GM23338 (cell line): ENCODE data around the gene HOXB6. TPM values are rescaled to one million over a fixed set of nuclear protein-coding genes. Genes with fewer than 3 reads are reported as not detected.

Experiments
- ATAC-seq: fragments of 200-7000 bp; cut with Tn5 transposase; 3 replicates; pipeline ENCODE4 v1.9.1; 2020
- DNase-seq: peaks from one replicate; pipeline ENCODE4 v3.0.0-alpha.2; 2015; ENCODE audit warnings: low spot score
- H2AFZ ChIP-seq: fragments of 200-600 bp; sonication (generic); 2 replicates; pipeline ENCODE4 v1.8.0; 2016; ENCODE audit warnings: antibody characterized with exemption, mild to moderate bottlenecking, moderate library complexity
- H3F3A ChIP-seq: fragments of 200-600 bp; sonication (generic); replicated peaks from 2 replicates; pipeline ENCODE4 v1.8.0; 2017; ENCODE audit warnings: antibody characterized with exemption, mixed run types, low read depth
- H3K27ac ChIP-seq: fragments of 200-600 bp; sonication (generic); 2 replicates; pipeline ENCODE4 v1.6.1; 2016; ENCODE audit warnings: low read depth
- H3K27me3 ChIP-seq: fragments of 200-600 bp; sonication (generic); 2 replicates; pipeline ENCODE4 v1.8.0; 2016; ENCODE audit warnings: mild to moderate bottlenecking, mixed run types, moderate library complexity; ENCODE audit not compliant: insufficient read depth
- H3K36me3 ChIP-seq: fragments of 200-600 bp; sonication (generic); 2 replicates; pipeline ENCODE4 v1.8.0; 2016; ENCODE audit warnings: mild to moderate bottlenecking; ENCODE audit not compliant: insufficient read depth
- H3K4me1 ChIP-seq: fragments of 200-600 bp; sonication (generic); 2 replicates; pipeline ENCODE4 v1.8.0; 2016; ENCODE audit warnings: mild to moderate bottlenecking, moderate library complexity; ENCODE audit not compliant: insufficient read depth
- H3K4me2 ChIP-seq: fragments of 200-600 bp; sonication (generic); 2 replicates; pipeline ENCODE4 v1.7.1; 2017; ENCODE audit warnings: mixed run types
- H3K4me3 ChIP-seq: fragments of 200-600 bp; sonication (generic); 2 replicates; pipeline ENCODE4 v1.6.1; 2016; ENCODE audit warnings: mixed run types
- H3K79me2 ChIP-seq: fragments of 200-600 bp; sonication (generic); replicated peaks from 2 replicates; pipeline ENCODE4 v1.8.0; 2017; ENCODE audit warnings: mild to moderate bottlenecking; ENCODE audit not compliant: insufficient read depth
- H3K9me2 ChIP-seq: fragments of 200-600 bp; sonication (generic); 2 replicates; pipeline ENCODE4 v1.8.0; 2017; ENCODE audit not compliant: insufficient read depth
- H4K20me1 ChIP-seq: fragments of 200-600 bp; sonication (generic); replicated peaks from 2 replicates; pipeline ENCODE4 v1.8.0; 2017; ENCODE audit warnings: mild to moderate bottlenecking; ENCODE audit not compliant: insufficient read depth
- H3K27ac Mint-ChIP-seq: 2 replicates; pipeline ENCODE4 v1.8.0; 2020; ENCODE audit warnings: inconsistent platforms, mild to moderate bottlenecking, moderate library complexity, mixed read lengths
- H3K27me3 Mint-ChIP-seq: 3 replicates; pipeline ENCODE4 v1.8.0; 2022; ENCODE audit warnings: low read depth, mild to moderate bottlenecking, moderate library complexity, mixed read lengths, inconsistent platforms; ENCODE audit not compliant: insufficient read depth, poor library complexity
- H3K36me3 Mint-ChIP-seq: 3 replicates; pipeline ENCODE4 v1.8.0; 2021; ENCODE audit warnings: low read depth, mild to moderate bottlenecking, inconsistent platforms, moderate library complexity, mixed read lengths
- H3K4me1 Mint-ChIP-seq: 3 replicates; pipeline ENCODE4 v1.8.0; 2020; ENCODE audit warnings: mild to moderate bottlenecking, inconsistent platforms, mixed read lengths
- H3K4me3 Mint-ChIP-seq: 3 replicates; pipeline ENCODE4 v1.8.0; 2021; ENCODE audit warnings: moderate library complexity, mild to moderate bottlenecking, inconsistent platforms, mixed read lengths
- H3K9me3 Mint-ChIP-seq: 3 replicates; pipeline ENCODE4 v1.8.0; 2020; ENCODE audit warnings: moderate library complexity, mild to moderate bottlenecking, inconsistent platforms, mixed read lengths
- ETS1 ChIP-seq: IDR thresholded peaks from 2 replicates; pipeline ENCODE4 v1.6.1; 2016; ENCODE audit warnings: antibody characterized with exemption
- EZH2 ChIP-seq: fragments of 200-600 bp; sonication (generic); IDR thresholded peaks from one replicate; pipeline ENCODE4 v1.8.0; 2017; ENCODE audit warnings: antibody characterized with exemption, mild to moderate bottlenecking, low read depth; ENCODE audit not compliant: unreplicated experiment
- EZH2phosphoT487 ChIP-seq: fragments of 200-600 bp; sonication (generic); IDR thresholded peaks from one replicate; pipeline ENCODE4 v1.8.1; 2018; ENCODE audit warnings: antibody characterized with exemption; ENCODE audit not compliant: unreplicated experiment
- REST ChIP-seq: IDR thresholded peaks from one replicate; pipeline ENCODE4 v1.6.1; 2018; ENCODE audit warnings: antibody characterized with exemption; ENCODE audit not compliant: unreplicated experiment
- ZNF114 ChIP-seq: fragments of 250-450 bp; sonication (Bioruptor Pico); IDR thresholded peaks from 2 replicates; pipeline ENCODE4 v1.5.0; 2020; ENCODE audit warnings: mild to moderate bottlenecking, moderate library complexity
- polyA plus RNA-seq: library from polyadenylated mRNA; unstranded; fragments of >200 nt; fragmentation: Nextera tagmentation; extraction: Ambion mirVana; gene quantifications from 2 replicates; pipeline ENCODE4 v1.2.1, GENCODE V29; 2016
- total RNA-seq: library from RNA; depleted of rRNA; stranded (reverse); fragments of >200 nt; shearing (Covaris generic); gene quantifications from 2 replicates; pipeline ENCODE4 v1.2.3, GENCODE V29; 2014

The HOXB6 gene
- total and polyA plus RNA-seq, 2 experiments from 2014 or later: not detected

- DNase-seq: no peak
- no peak overlapping the region for H3K27ac Mint-ChIP-seq
- Histone ChIP-seq H2AFZ (no peak overlapping the region), H3K27ac (no peak overlapping the region), H3K27me3 (peaks cover 100% of the 10 kb centered on the region), H3K79me2 (no peaks in the 10 kb centered on the region), H3K36me3 (no peaks in the 10 kb centered on the region), H3K9me2 (no peaks in the 10 kb centered on the region), H3K4me3 (no peak overlapping the region), H3K4me2 (no peak overlapping the region), H4K20me1 (peaks cover 67% of the 10 kb centered on the region), H3K4me1 (peaks cover 34% of the 10 kb centered on the region), H3F3A (peaks cover 44% of the 10 kb centered on the region)
- no peak for ATAC-seq
- no peak for TF ChIP-seq ZNF114 (CRISPR knock-in tag)
- no peak for TF ChIP-seq EZH2phosphoT487
- no peak for TF ChIP-seq REST
- no peak for TF ChIP-seq ETS1
- TF ChIP-seq EZH2: peak; percentile 88
- H3K4me1 Mint-ChIP-seq: peaks cover 13% of the 10 kb centered on the region
- H3K27me3 Mint-ChIP-seq: peaks cover 99% of the 10 kb centered on the region
- no peaks in the 10 kb centered on the region; the same call in 1 of the 3 replicates for H3K9me3 Mint-ChIP-seq
- no peaks in the 10 kb centered on the region for H3K36me3 Mint-ChIP-seq
- no peak overlapping the region for H3K4me3 Mint-ChIP-seq
Observed at GRCh38 chr17:48630009-48630924, 25.5 kb upstream of the HOXB6 start.

DNA sequence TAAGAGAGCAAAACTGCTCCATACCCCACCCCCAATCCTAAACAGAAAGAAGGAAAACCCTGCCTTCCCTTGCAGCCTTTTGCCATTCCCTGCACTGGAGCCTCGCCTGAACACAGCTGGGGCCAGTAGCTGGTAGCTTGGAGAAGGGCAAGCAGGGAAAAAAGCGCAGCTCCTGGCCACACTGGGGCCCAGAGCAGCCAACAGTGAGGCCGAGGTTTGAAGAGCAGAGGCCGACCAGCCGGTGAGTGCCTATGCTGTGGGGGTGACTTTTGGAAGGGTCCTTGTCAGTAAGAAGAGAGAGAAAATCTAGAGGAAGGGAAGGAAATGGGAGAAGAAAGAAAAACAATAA is 24.6 kb upstream of the HOXB6 start:
- Histone ChIP-seq H4K20me1 (peaks cover 58% of the 10 kb centered on the region), H3K4me3 (no peak overlapping the region), H3K9me2 (no peaks in the 10 kb centered on the region), H3K4me1 (peaks cover 38% of the 10 kb centered on the region), H3K36me3 (no peaks in the 10 kb centered on the region), H3K79me2 (no peaks in the 10 kb centered on the region), H3K4me2 (no peak overlapping the region), H2AFZ (no peak overlapping the region), H3F3A (peaks cover 43% of the 10 kb centered on the region), H3K27ac (no peak overlapping the region), H3K27me3 (peaks cover 100% of the 10 kb centered on the region)
- H3K4me3 Mint-ChIP-seq: no peak overlapping the region
- ATAC-seq (no peak), DNase-seq (no peak)
- no peaks in the 10 kb centered on the region; the same call in 1 of the 3 replicates for H3K9me3 Mint-ChIP-seq
- H3K27me3 Mint-ChIP-seq: peaks cover 97% of the 10 kb centered on the region
- H3K4me1 Mint-ChIP-seq: peaks cover 13% of the 10 kb centered on the region
- H3K36me3 Mint-ChIP-seq: no peaks in the 10 kb centered on the region
- no peak overlapping the region for H3K27ac Mint-ChIP-seq
- peak; percentile 83 for TF ChIP-seq EZH2
- TF ChIP-seq EZH2phosphoT487: no peak
